Stimulated activated CD4-positive, alpha-beta T cell treated with anti-CD3 and anti-CD28 coated beads, Interleukin-2, amount 100 ng/mL, for 4 hours (primary cell): ENCODE data around the gene PCDHGA8.
"Not testable (repeated sequence)": the region's sequence is repeated elsewhere in the genome, so short reads cannot be mapped to it uniquely, and the experiment has no call there.

ENCODE experiments used
- DNase-seq: peaks from one replicate; pipeline ENCODE4 v3.0.0-alpha.2; 2020; ENCODE audit warnings: low read depth

PCDHGA8 gene

GRCh38 chr5:141371572-141372475 is 20.6 kb upstream of the PCDHGA8 start:
- DNase-seq = no peak

DNA sequence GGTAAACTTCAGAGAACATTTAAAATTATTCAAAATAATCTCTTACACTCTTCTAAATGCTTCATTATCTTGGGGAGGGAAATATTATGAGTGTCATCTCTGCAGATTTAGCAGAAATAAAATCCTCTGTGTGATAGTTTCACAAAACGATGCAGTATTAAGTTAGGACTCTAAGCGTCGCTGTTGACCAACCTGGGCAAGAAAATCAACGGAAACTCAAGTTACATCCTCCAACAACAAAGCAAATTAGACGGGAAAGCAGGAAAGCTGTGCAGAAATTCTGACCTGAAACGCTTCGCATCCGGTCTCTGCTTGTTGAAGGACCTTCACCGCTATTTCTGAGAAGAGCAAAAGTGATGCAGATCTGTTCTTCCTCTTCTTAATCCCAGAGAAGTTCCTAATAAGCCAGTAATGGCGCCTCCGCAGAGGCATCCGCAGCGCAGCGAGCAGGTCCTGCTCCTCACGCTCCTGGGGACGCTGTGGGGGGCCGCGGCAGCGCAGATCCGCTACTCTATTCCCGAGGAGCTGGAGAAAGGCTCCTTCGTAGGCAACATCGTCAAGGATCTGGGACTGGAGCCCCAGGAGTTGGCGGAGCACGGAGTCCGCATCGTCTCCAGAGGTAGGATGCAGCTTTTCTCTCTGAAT is 18.6 kb upstream of the PCDHGA8 start, which contains the start of gene PCDHGA6:
PCDHGA6 (plus strand) TSS at position 219 of the 645 bp plus-strand sequence; CDS start at position 412, 193 bp downstream.
- DNase-seq = no peak

- DNase-seq = no peak
Measured at GRCh38 chr5:141374627-141375026, 17.8 kb upstream of the PCDHGA8 start.

DNA sequence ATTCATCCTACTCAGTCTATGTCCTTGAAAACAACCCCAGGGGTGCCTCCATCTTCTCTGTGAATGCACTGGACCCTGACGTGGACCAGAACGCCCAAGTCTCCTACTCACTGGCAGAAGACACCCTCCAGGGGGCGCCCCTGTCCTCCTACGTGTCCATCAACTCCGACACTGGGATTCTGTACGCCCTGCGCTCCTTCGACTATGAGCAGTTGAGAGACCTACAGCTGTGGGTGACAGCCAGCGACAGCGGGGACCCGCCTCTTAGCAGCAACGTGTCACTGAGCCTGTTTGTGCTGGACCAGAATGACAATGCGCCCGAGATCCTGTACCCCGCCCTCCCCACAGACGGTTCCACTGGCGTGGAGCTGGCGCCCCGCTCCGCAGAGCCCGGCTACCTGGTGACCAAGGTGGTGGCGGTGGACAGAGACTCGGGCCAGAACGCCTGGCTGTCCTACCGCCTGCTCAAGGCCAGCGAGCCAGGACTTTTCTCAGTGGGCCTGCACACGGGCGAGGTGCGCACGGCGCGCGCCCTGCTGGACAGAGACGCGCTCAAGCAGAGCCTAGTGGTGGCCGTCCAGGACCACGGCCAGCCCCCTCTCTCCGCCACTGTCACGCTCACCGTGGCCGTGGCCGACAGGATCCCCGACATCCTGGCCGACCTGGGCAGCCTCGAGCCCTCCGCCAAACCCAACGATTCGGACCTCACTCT is 16.8 kb upstream of the PCDHGA8 start:
- DNase-seq = not testable (repeated sequence)

- no peak for DNase-seq
Measured at GRCh38 chr5:141382469-141383294, 9.8 kb upstream of the PCDHGA8 start, which contains the start of gene PCDHGA7. PCDHGA7 (plus strand) TSS chr5:141382742; CDS start chr5:141382900, 158 bp downstream.

DNA sequence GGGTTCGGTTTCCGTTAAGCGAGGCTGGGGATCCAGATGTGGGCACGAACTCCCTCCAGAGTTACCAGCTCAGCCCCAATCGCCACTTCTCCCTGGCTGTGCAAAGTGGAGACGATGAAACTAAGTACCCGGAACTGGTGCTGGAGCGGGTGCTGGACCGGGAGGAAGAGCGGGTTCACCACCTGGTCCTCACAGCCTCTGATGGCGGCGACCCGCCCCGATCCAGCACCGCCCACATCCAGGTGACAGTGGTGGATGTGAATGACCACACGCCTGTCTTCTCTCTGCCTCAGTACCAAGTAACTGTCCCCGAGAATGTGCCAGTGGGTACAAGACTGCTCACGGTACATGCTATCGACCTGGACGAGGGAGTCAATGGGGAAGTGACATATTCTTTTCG is 9.1 kb upstream of the PCDHGA8 start:
- no peak for DNase-seq

DNA sequence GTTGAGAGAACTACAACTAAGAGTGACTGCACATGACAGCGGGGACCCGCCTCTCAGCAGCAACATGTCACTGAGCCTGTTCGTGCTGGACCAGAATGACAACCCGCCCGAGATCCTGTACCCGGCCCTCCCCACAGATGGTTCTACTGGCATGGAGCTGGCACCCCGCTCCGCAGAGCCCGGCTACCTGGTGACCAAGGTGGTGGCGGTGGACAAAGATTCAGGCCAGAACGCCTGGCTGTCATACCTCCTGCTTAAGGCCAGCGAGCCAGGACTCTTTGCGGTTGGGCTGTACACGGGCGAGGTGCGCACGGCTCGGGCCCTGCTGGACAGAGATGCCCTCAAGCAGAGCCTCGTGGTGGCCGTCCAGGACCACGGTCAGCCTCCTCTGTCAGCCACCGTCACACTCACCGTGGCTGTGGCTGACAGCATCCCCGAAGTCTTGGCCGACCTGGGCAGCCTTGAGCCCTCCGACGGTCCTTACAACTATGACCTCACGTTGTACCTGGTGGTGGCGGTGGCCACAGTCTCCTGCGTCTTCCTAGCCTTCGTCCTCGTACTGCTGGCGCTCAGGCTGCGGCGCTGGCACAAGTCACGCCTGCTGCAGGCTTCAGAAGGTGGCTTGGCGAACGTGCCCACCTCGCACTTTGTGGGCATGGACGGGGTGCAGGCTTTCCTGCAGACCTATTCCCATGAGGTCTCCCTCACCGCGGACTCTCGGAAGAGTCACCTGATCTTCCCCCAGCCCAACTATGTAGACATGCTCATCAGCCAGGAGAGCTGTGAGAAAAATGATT is 7.8 kb upstream of the PCDHGA8 start:
- DNase-seq = no peak

GRCh38 chr5:141387557-141388311 is 4.7 kb upstream of the PCDHGA8 start, which contains the start of gene PCDHGB4:
PCDHGB4 (plus strand) TSS chr5:141387698; CDS start chr5:141387885, 187 bp downstream.
- not testable (repeated sequence) for DNase-seq

DNA sequence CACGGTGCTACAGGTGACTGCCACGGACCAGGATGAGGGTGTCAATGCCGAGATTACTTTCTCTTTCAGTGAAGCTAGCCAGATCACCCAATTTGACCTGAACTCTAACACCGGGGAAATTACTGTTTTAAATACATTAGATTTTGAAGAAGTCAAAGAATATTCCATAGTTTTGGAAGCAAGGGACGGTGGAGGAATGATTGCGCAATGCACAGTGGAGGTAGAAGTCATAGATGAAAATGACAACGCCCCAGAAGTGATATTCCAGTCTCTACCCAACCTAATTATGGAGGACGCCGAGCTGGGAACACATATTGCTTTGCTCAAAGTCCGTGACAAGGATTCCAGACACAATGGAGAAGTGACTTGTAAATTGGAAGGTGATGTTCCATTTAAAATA is 3.8 kb upstream of the PCDHGA8 start:
- no peak for DNase-seq

GRCh38 chr5:141389153-141390042 is 3.0 kb upstream of the PCDHGA8 start:
- no peak for DNase-seq

DNA sequence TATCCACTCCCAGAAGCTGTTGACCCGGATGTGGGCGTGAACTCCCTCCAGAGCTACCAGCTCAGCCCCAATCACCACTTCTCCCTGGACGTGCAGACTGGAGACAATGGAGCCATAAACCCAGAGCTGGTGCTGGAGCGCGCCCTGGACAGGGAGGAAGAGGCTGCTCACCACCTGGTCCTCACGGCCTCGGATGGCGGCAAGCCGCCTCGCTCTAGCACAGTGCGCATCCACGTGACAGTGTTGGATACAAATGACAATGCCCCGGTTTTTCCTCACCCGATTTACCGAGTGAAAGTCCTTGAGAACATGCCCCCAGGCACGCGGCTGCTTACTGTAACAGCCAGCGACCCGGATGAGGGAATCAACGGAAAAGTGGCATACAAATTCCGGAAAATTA is 834 bp downstream of the PCDHGA8 start:
- no peak for DNase-seq

GRCh38 chr5:141394401-141395187 is 2.2 kb downstream of the PCDHGA8 start:
- not testable (repeated sequence) for DNase-seq

DNA sequence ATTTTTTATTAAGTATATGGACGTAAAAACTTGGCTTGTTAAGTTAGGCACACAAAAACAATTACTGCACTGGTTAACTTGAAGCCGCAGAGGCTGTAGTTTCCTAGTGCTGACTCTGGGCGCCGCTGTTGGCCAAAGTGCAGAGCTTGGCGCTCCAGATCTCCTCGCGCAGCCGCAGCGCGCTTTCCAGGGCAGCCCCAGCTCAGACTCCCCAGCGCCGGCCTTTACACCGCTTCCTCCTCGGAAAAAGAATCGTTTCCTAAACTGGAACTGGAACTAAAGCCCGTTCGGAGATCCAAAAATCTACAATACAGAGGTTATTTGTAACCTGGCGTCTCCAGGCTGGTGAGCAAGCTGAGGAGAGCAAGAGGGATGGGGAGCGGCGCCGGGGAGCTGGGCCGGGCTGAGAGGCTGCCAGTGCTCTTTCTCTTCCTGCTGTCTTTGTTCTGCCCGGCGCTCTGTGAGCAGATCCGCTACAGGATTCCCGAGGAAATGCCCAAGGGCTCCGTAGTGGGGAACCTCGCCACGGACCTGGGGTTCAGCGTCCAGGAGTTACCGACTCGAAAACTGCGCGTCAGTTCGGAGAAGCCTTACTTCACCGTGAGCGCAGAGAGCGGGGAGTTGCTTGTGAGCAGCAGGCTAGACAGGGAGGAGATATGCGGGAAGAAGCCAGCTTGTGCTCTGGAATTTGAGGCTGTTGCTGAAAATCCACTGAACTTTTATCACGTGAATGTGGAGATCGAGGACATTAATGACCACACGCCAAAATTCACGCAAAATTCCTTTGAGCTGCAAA is 5.5 kb downstream of the PCDHGA8 start, which contains the start of gene PCDHGB5:
PCDHGB5 (plus strand) TSS at position 192 of the 796 bp plus-strand sequence; CDS start at position 373, 181 bp downstream.
- not testable (repeated sequence) for DNase-seq

DNA sequence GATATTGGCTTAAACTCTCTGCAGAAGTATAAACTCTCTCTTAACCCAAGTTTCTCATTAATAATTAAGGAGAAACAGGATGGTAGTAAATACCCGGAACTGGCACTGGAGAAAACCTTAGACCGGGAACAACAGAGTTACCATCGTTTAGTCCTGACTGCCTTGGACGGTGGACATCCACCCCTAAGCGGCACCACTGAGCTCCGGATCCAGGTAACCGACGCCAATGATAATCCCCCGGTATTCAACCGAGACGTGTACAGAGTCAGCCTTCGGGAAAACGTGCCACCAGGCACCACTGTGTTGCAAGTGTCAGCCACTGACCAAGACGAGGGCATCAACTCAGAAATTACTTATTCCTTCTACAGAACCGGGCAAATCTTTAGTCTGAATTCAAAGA is 6.2 kb downstream of the PCDHGA8 start:
- DNase-seq = no peak

GRCh38 chr5:141399555-141400258 is 7.3 kb downstream of the PCDHGA8 start:
- no peak for DNase-seq

DNA sequence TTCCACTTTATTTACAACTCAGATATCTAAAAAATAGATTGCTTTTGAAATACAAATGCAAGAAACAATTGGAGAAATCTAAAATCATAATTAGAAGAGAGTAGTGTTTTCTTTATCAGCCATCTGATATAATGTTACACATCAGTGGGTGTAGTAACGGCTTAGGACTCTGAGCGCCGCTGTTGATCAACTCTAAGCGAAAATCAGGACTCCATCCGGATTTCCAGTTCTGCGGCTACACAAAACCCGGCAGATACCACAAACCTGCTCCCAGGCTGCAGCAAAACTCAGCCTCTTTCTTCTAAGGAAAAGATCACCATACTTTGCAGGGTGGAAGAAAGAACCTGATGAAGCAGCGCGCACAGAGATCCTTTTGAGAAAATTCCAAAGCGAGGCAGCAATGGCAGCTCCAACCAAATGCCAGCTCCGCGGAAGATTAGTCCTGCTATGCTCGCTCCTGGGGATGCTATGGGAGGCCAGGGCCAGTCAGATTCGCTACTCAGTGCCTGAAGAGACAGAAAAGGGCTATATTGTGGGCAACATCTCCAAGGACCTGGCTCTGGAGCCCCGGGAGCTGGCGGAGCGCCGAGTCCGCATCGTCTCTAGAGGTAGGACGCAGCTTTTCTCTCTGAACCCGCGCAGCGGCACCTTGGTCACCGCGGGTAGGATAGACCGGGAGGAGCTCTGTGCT is 10.3 kb downstream of the PCDHGA8 start, which contains the start of gene PCDHGA9:
PCDHGA9 (plus strand) TSS at position 226 of the 691 bp plus-strand sequence; CDS start at position 401, 175 bp downstream.
- DNase-seq = no peak
